A549 (cell line): ENCODE measurements around the gene NEURL1. TPM values are rescaled to one million over a fixed set of nuclear protein-coding genes. Genes with fewer than 3 reads are reported as not detected.

Experiments
- ATAC-seq, 2 experiments: fragments of 200-7000 bp in 1 of 2; fragments of >200 bp in 1 of 2; cut with Nextera tagmentation in 1 of 2; cut with Tn5 transposase in 1 of 2; 3 replicates each; pipeline versions ENCODE4 v1.8.0 to v1.9.1; 2018 to 2020; ENCODE audit warnings: mild to moderate bottlenecking in 1 of 2, moderate library complexity in 1 of 2
- CTCF ChIA-PET: fragments of 300-600 bp; sonication (Branson Sonifier 250); formaldehyde crosslinking; extraction: SDS; loops from one replicate; lab custom pipeline; 2021; ENCODE audit warnings: antibody characterized with exemption, inconsistent platforms; lab: Yijun Ruan, JAX
- POLR2A ChIA-PET: fragments of 350-600 bp; formaldehyde crosslinking; extraction: SDS; loops from one replicate; lab custom pipeline; 2021; ENCODE audit warnings: antibody characterized with exemption, inconsistent platforms; lab: Yijun Ruan, JAX
- DNase-seq, 2 experiments: peaks; one replicate each; pipeline versions ENCODE4 v3.0.0 to v3.0.0-alpha.2; 2011 to 2016; ENCODE audit warnings: low read depth in 1 of 2, low spot score in 1 of 2
- FAIRE-seq: peaks from 2 replicates; lab custom pipeline; 2011; peaks lifted over from hg19 to GRCh38; lab: Jason Lieb, UNC
- H3K27ac ChIP-seq, 2 experiments: fragments of >200 bp; sonication (Bioruptor Twin); formaldehyde crosslinking; 3 replicates each; pipeline ENCODE4 v1.5.1; 2016 to 2017
- H3K4me1 ChIP-seq: fragments of >200 bp; sonication (Bioruptor Twin); formaldehyde crosslinking; 3 replicates; pipeline ENCODE4 v1.6.1; 2016
- H3K4me2 ChIP-seq: fragments of >200 bp; sonication (Bioruptor Twin); formaldehyde crosslinking; 3 replicates; pipeline ENCODE4 v1.6.1; 2016
- H3K4me3 ChIP-seq: fragments of >200 bp; sonication (Bioruptor Twin); formaldehyde crosslinking; 3 replicates; pipeline ENCODE4 v1.5.1; 2016
- H3K9me3 ChIP-seq: fragments of >200 bp; sonication (Bioruptor Twin); formaldehyde crosslinking; 3 replicates; pipeline ENCODE4 v1.6.1; 2016
- CBX2 ChIP-seq: fragments of 200-600 bp; sonication (generic); IDR thresholded peaks from 2 replicates; pipeline ENCODE4 v1.6.1; 2016; ENCODE audit warnings: low read depth, mild to moderate bottlenecking, borderline replicate concordance
- CBX8 ChIP-seq: fragments of 200-600 bp; sonication (generic); IDR thresholded peaks from 2 replicates; pipeline ENCODE4 v1.6.1; 2016
- CHD4 ChIP-seq: fragments of 200-600 bp; sonication (generic); IDR thresholded peaks from 2 replicates; pipeline ENCODE4 v1.6.1; 2016; ENCODE audit warnings: antibody characterized with exemption, mild to moderate bottlenecking, borderline replicate concordance
- EHF ChIP-seq: fragments of 250-450 bp; sonication (Bioruptor Pico); IDR thresholded peaks from 2 replicates; pipeline ENCODE4 v1.5.0; 2020; ENCODE audit warnings: mild to moderate bottlenecking
- ELK1 ChIP-seq: fragments of 150-350 bp; IDR thresholded peaks from 2 replicates; pipeline ENCODE4 v1.6.1; 2014; ENCODE audit warnings: low read depth, mild to moderate bottlenecking, low read length
- ESRRA ChIP-seq: fragments of 150-350 bp; IDR thresholded peaks from 2 replicates; pipeline ENCODE4 v1.6.1; 2014; ENCODE audit warnings: mild to moderate bottlenecking, low read length, borderline replicate concordance
- HES2 ChIP-seq: fragments of >200 bp; sonication (Bioruptor Twin); formaldehyde crosslinking; IDR thresholded peaks from 2 replicates; pipeline ENCODE4 v1.6.1; 2016
- JUN ChIP-seq, 2 experiments: fragments of >200 bp; sonication (Bioruptor Twin); formaldehyde crosslinking; IDR thresholded peaks; 2 replicates in 1 of 2; 3 replicates in 1 of 2; pipeline ENCODE4 v1.6.1; 2016 to 2017
- JUNB ChIP-seq: fragments of >200 bp; sonication (Bioruptor Twin); formaldehyde crosslinking; IDR thresholded peaks from 2 replicates; pipeline ENCODE4 v1.6.1; 2016
- KDM1A ChIP-seq: fragments of 200-600 bp; sonication (generic); IDR thresholded peaks from 2 replicates; pipeline ENCODE4 v1.6.1; 2016; ENCODE audit warnings: low read depth, mild to moderate bottlenecking
- MAFK ChIP-seq: fragments of 450-650 bp; IDR thresholded peaks from 2 replicates; pipeline ENCODE4 v1.6.1; 2014; ENCODE audit not compliant: partially characterized antibody
- NPAS2 ChIP-seq: fragments of 250-450 bp; sonication (Bioruptor Pico); IDR thresholded peaks from 2 replicates; pipeline ENCODE4 v1.8.0; 2022; ENCODE audit warnings: mild to moderate bottlenecking, moderate library complexity, borderline replicate concordance
- NR3C1 ChIP-seq: fragments of >200 bp; sonication (Bioruptor Twin); formaldehyde crosslinking; IDR thresholded peaks from 3 replicates; pipeline ENCODE4 v1.6.1; 2017
- PHF8 ChIP-seq: fragments of 200-600 bp; sonication (generic); IDR thresholded peaks from 2 replicates; pipeline ENCODE4 v1.6.1; 2016; ENCODE audit warnings: low read depth, mild to moderate bottlenecking, antibody characterized with exemption, moderate library complexity, borderline replicate concordance
- SREBF2 ChIP-seq: fragments of 450-650 bp; IDR thresholded peaks from 2 replicates; pipeline ENCODE4 v1.6.1; 2014; ENCODE audit warnings: mild to moderate bottlenecking, moderate library complexity
- TFCP2L1 ChIP-seq: fragments of 250-450 bp; sonication (Bioruptor Pico); IDR thresholded peaks from 2 replicates; pipeline ENCODE4 v1.5.0; 2021; ENCODE audit warnings: mild to moderate bottlenecking
- whole genome bisulfite sequencing: methylation state at CpG from one replicate; pipeline ENCODE4 v1.1.6; 2017; ENCODE audit errors: missing lambda C conversion rate; 5-methylcytosine and 5-hydroxymethylcytosine counted together
- polyA plus RNA-seq, 4 experiments: library from polyadenylated mRNA; depleted of rRNA in 3 of 4; stranded (reverse); fragments of >200 nt; fragmentation: RNase III in 1 of 4; extraction: RNeasy Plus Mini Kit Qiagen cat#74134 plus additional on column Dnase treatment in 1 of 4; gene quantifications; 2 replicates in 3 of 4; 3 replicates in 1 of 4; pipeline ENCODE4 v1.2.3, GENCODE V29; 2011 to 2017

Gene NEURL1
- polyA plus RNA-seq, 2 of the 4 experiments (the other 2 are of a cell fraction): 0.06 to 0.37 TPM

GRCh38 chr10:103450201-103450695, 43.3 kb upstream of the NEURL1 start:
- TF ChIP-seq ELK1 (no peak), EHF (CRISPR knock-in tag) (no peak)
- no peak for DNase-seq
- ChIA-PET POLR2A (no interaction called here), CTCF (interaction anchor here (0.5 to 2.5 kb wide), 7 partner anchors 10 to 149 kb away, joined by 3 to 12 read pairs (median 3); no protein-coding TSS in a partner anchor)
- Histone ChIP-seq H3K27ac (peak overlapping the region in 1 of 2 experiments; percentile 81; a peak in 2 of 6 replicates), H3K4me3 (no peak overlapping the region), H3K4me1 (peaks cover 18% of the 10 kb centered on the region; the same call in 2 of the 3 replicates), H3K4me2 (peak overlapping the region; percentile 68; the same call in 2 of the 3 replicates), H3K9me3 (no peaks in the 10 kb centered on the region)
- 85% methylated on average over 12 of the region's 12 CpGs for WGBS
- no peak for ATAC-seq
- FAIRE-seq: no peak

- Histone ChIP-seq H3K4me2 (peak overlapping the region; percentile 68), H3K27ac (peak overlapping the region; percentile 62 to 81)
- no peak for FAIRE-seq
Observed at GRCh38 chr10:103451091-103451813, 42.3 kb upstream of the NEURL1 start.

GRCh38 chr10:103451831-103452505, 41.5 kb upstream of the NEURL1 start, which contains the start of gene CALHM2:
CALHM2 (minus strand) TSS chr10:103452370; CDS start chr10:103449941, 2,429 bp downstream.
- DNase-seq (peak; percentile 31 to 61), FAIRE-seq (no peak), ATAC-seq (peak; percentile 57 to 79)
- Histone ChIP-seq H3K4me3 (peak within 1 kb of the TSS; percentile 42), H3K4me2 (peak within 1 kb of the TSS; percentile 68)
- WGBS: 24% methylated on average over 21 of the region's 32 CpGs
- TF ChIP-seq CBX2 (no peak), MAFK (no peak), NR3C1 (no peak), EHF (CRISPR knock-in tag) (no peak), KDM1A (no peak), JUNB (no peak), CHD4 (no peak), JUN (IDR thresholded peaks at IDR 0.05) (0 out of 5 replicates have a peak, but pooled peaks of 1 of the 2 experiments have one; percentile 40)
- TF ChIP-seq, all 56 proteins: peak for 1
- POLR2A ChIA-PET: no interaction called here
- CTCF ChIA-PET: interaction anchor here (0.9 to 1.7 kb wide), 3 partner anchors 29 to 35 kb away, joined by 3 to 6 read pairs (median 3); no protein-coding TSS in a partner anchor
- Histone ChIP-seq H3K27ac (peak within 1 kb of the TSS; percentile 62 to 81), H3K4me1 (peaks cover 18% of the 10 kb centered on the region; the same call in 2 of the 3 replicates), H3K9me3 (no peaks in the 10 kb centered on the region)

More at GRCh38 chr10:103451091-103451813, 42.3 kb upstream of the NEURL1 start:
- H3K4me3 ChIP-seq: peak overlapping the region; percentile 42
- ATAC-seq (peak; percentile 27 to 38; a peak in 4 of 6 replicates), DNase-seq (peak; percentile 25 to 51)
- no peaks in the 10 kb centered on the region for H3K9me3 ChIP-seq
- peaks cover 18% of the 10 kb centered on the region; the same call in 2 of the 3 replicates for H3K4me1 ChIP-seq
- 50% methylated on average over 9 of the region's 14 CpGs for WGBS
- CTCF ChIA-PET: interaction anchor here (1.2 kb wide), 1 partner anchor 30 kb away, joined by 3 read pairs; no protein-coding TSS in a partner anchor
- POLR2A ChIA-PET: no interaction called here
- TF ChIP-seq NPAS2: no peak
- no peak for TF ChIP-seq HES2
- TF ChIP-seq PHF8: no peak
- no peak for TF ChIP-seq SREBF2
- no peak for TF ChIP-seq CBX8
- no peak for TF ChIP-seq TFCP2L1 (CRISPR knock-in tag)
- TF ChIP-seq ESRRA: no peak
- TF ChIP-seq, all 56 proteins: peak for 0
